ENCODE results near the gene MYB.
"Not testable (repeated sequence)": the region's sequence is repeated elsewhere in the genome, so short reads cannot be mapped to it uniquely, and the experiment has no call there.

MYB gene

DNA sequence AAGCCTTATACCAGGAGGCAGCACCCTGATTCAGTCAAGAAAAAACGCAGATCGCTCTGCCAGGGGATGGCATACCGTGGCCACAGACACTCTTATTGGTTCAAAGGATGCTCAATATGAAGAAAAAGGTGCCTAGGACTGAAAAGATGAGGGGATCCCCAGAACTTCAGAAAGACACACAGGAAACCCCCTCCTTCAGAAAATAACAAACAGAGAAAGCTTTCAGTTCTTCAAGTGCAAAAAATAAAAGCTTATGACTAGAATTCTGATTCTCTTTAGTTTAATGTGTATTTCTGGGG, 17.7 kb upstream of the MYB start:
- Histone ChIP-seq H3F3A (ENCODE audit: insufficient read depth, low read length) (peaks cover 9% of the 10 kb centered on the region; the same call in 1 of the 2 replicates), H3K4me3 (ENCODE audit: low read length) (no peak overlapping the region), H3K36me3 (replicated peaks; ENCODE audit: insufficient read depth, low read length) (no peaks in the 10 kb centered on the region), H4K20me1 (ENCODE audit: insufficient read depth, low read length) (no peaks in the 10 kb centered on the region), H3K4me1 (ENCODE audit: low read length) (peaks cover 8% of the 10 kb centered on the region; the same call in 1 of the 2 replicates), H3K4me2 (ENCODE audit: low read depth, low read length) (peak overlapping the region; percentile 69; the same call in 1 of the 2 replicates), H3K9ac (ENCODE audit: low read length) (no peak overlapping the region), H2AFZ (ENCODE audit: low read length) (peak overlapping the region; percentile 13; the same call in 1 of the 2 replicates), H3K27me3 (replicated peaks; ENCODE audit: insufficient read depth, low read length) (no peaks in the 10 kb centered on the region), H3K9me3 (replicated peaks; ENCODE audit: insufficient read depth, low read length) (no peaks in the 10 kb centered on the region), H3K27ac (ENCODE audit: low read length) (peak overlapping the region; percentile 0; the same call in 1 of the 2 replicates), H3K79me2 (ENCODE audit: low read length) (no peaks in the 10 kb centered on the region), H3K9me2 (replicated peaks; ENCODE audit: insufficient read depth, low read length) (no peaks in the 10 kb centered on the region)
- peak; percentile 76 for DNase-seq
- no peak for TF ChIP-seq EZH2phosphoT487 (IDR thresholded peaks at IDR 0.05; ENCODE audit: low read length)
- TF ChIP-seq, protein P1, sequence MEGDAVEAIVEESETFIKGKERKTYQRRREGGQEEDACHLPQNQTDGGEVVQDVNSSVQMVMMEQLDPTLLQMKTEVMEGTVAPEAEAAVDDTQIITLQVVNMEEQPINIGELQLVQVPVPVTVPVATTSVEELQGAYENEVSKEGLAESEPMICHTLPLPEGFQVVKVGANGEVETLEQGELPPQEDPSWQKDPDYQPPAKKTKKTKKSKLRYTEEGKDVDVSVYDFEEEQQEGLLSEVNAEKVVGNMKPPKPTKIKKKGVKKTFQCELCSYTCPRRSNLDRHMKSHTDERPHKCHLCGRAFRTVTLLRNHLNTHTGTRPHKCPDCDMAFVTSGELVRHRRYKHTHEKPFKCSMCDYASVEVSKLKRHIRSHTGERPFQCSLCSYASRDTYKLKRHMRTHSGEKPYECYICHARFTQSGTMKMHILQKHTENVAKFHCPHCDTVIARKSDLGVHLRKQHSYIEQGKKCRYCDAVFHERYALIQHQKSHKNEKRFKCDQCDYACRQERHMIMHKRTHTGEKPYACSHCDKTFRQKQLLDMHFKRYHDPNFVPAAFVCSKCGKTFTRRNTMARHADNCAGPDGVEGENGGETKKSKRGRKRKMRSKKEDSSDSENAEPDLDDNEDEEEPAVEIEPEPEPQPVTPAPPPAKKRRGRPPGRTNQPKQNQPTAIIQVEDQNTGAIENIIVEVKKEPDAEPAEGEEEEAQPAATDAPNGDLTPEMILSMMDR (IDR thresholded peaks at IDR 0.05; ENCODE audit: low read length), result no peak
- no peak for TF ChIP-seq EZH2 (optimal IDR thresholded peaks at IDR 0.05; ENCODE audit: low read depth, low read length)

DNA sequence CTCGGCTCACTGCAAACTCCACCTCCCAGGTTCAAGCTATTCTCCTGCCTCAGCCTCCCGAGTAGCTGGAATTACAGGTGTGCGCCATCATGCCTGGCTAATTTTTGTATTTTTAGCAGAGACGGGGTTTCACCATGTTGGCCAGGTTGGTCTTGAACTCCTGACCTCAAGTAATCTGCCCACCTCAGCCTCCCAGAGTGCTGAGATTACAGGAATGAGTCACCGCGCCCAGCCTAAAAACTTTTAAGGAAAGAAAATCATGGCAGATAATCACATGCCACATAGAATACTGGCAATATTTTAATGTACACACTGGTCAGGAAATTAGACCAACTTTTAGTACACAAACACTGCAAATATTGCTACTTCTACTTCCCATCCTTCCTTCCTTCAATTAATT, 16.7 kb upstream of the MYB start:
- not testable (repeated sequence) for H3K27me3 ChIP-seq (replicated peaks; ENCODE audit: insufficient read depth, low read length); H3K4me2 ChIP-seq (ENCODE audit: low read depth, low read length); H4K20me1 ChIP-seq (ENCODE audit: insufficient read depth, low read length); H3K36me3 ChIP-seq (replicated peaks; ENCODE audit: insufficient read depth, low read length); DNase-seq; H3K4me1 ChIP-seq (ENCODE audit: low read length); H3K27ac ChIP-seq (ENCODE audit: low read length); H3K9ac ChIP-seq (ENCODE audit: low read length); H2AFZ ChIP-seq (ENCODE audit: low read length); H3K9me3 ChIP-seq (replicated peaks; ENCODE audit: insufficient read depth, low read length); H3F3A ChIP-seq (ENCODE audit: insufficient read depth, low read length); H3K79me2 ChIP-seq (ENCODE audit: low read length); H3K4me3 ChIP-seq (ENCODE audit: low read length); H3K9me2 ChIP-seq (replicated peaks; ENCODE audit: insufficient read depth, low read length)

DNA sequence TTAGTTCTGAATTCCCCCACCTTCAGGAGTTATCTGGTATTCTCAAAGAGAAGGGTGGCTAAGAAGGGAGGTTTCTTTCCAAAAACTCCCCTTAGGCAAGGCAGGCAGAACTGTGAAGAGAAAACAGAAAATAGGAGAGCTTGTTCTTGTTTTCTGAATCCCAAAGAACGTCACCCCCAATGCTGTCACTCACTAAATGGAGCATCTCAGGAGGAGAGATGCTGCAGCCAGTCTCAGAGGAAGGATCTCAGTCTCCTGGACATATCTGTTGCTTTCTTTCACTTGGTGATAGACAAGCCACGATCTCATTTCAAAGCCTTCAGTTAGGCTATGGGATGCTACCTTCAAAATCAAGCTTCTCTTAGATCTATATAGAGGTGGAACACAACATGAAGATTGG, 16.1 kb upstream of the MYB start:
- H2AFZ ChIP-seq (ENCODE audit: low read length), result no peak overlapping the region
- no peak overlapping the region for H3K4me3 ChIP-seq (ENCODE audit: low read length)
- no peaks in the 10 kb centered on the region for H3K79me2 ChIP-seq (ENCODE audit: low read length)
- H3K9me3 ChIP-seq (replicated peaks; ENCODE audit: insufficient read depth, low read length), result no peaks in the 10 kb centered on the region
- no peaks in the 10 kb centered on the region for H3K27me3 ChIP-seq (replicated peaks; ENCODE audit: insufficient read depth, low read length)
- no peaks in the 10 kb centered on the region for H3K9me2 ChIP-seq (replicated peaks; ENCODE audit: insufficient read depth, low read length)
- H3F3A ChIP-seq (ENCODE audit: insufficient read depth, low read length), result peaks cover 9% of the 10 kb centered on the region; the same call in 1 of the 2 replicates
- no peak for DNase-seq
- H3K4me2 ChIP-seq (ENCODE audit: low read depth, low read length), result no peak overlapping the region
- TF ChIP-seq EZH2 (optimal IDR thresholded peaks at IDR 0.05; ENCODE audit: low read depth, low read length) (no peak), EZH2phosphoT487 (IDR thresholded peaks at IDR 0.05; ENCODE audit: low read length) (no peak)
- TF ChIP-seq, protein P1 (IDR thresholded peaks at IDR 0.05; ENCODE audit: low read length), result no peak
- peaks cover 8% of the 10 kb centered on the region; the same call in 1 of the 2 replicates for H3K4me1 ChIP-seq (ENCODE audit: low read length)
- H3K27ac ChIP-seq (ENCODE audit: low read length), result no peak overlapping the region
- H4K20me1 ChIP-seq (ENCODE audit: insufficient read depth, low read length), result no peaks in the 10 kb centered on the region
- no peak overlapping the region for H3K9ac ChIP-seq (ENCODE audit: low read length)
- no peaks in the 10 kb centered on the region for H3K36me3 ChIP-seq (replicated peaks; ENCODE audit: insufficient read depth, low read length)

DNA sequence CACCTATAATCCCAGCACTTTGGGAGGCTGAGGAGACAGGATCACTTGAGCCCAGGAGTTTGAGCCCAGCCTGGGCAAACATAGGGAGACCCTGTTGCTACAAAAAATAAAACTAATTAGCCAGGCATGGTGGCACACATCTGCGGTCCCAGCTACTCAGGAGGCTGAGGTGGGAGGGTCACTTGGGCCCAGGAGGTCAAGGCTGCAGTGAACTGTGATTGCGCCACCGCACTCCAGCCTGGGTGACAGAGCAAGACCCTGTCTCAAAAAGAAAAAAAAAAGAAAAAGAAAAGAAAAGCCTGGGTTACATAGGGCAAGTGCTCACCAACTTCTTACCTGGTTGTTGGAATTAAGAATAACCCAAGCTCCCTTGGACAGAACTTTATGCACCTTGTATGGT, 14.6 kb upstream of the MYB start:
- no peak overlapping the region for H2AFZ ChIP-seq (ENCODE audit: low read length)
- TF ChIP-seq EZH2phosphoT487 (IDR thresholded peaks at IDR 0.05; ENCODE audit: low read length), result no peak
- H3K36me3 ChIP-seq (replicated peaks; ENCODE audit: insufficient read depth, low read length), result no peaks in the 10 kb centered on the region
- H4K20me1 ChIP-seq (ENCODE audit: insufficient read depth, low read length), result no peaks in the 10 kb centered on the region
- H3K4me3 ChIP-seq (ENCODE audit: low read length), result no peak overlapping the region
- no peaks in the 10 kb centered on the region for H3K79me2 ChIP-seq (ENCODE audit: low read length)
- no peaks in the 10 kb centered on the region for H3K9me3 ChIP-seq (replicated peaks; ENCODE audit: insufficient read depth, low read length)
- H3K4me1 ChIP-seq (ENCODE audit: low read length), result peaks cover 8% of the 10 kb centered on the region; the same call in 1 of the 2 replicates
- H3K9ac ChIP-seq (ENCODE audit: low read length), result no peak overlapping the region
- no peaks in the 10 kb centered on the region for H3K9me2 ChIP-seq (replicated peaks; ENCODE audit: insufficient read depth, low read length)
- H3K4me2 ChIP-seq (ENCODE audit: low read depth, low read length), result no peak overlapping the region
- peaks cover 9% of the 10 kb centered on the region; the same call in 1 of the 2 replicates for H3F3A ChIP-seq (ENCODE audit: insufficient read depth, low read length)
- no peaks in the 10 kb centered on the region for H3K27me3 ChIP-seq (replicated peaks; ENCODE audit: insufficient read depth, low read length)
- no peak for DNase-seq
- no peak overlapping the region for H3K27ac ChIP-seq (ENCODE audit: low read length)
